KMS-11 (cell line): Measurements from ENCODE around the gene LKAAEAR1.

Experiments
- H2AFZ ChIP-seq: fragments of 200-600 bp; sonication (generic); 2 replicates; pipeline ENCODE4 v1.6.1; 2016; ENCODE audit warnings: antibody characterized with exemption, mixed run types, low read depth
- H3K27ac ChIP-seq: fragments of 200-600 bp; sonication (generic); 2 replicates; pipeline ENCODE4 v1.6.1; 2016; ENCODE audit warnings: mild to moderate bottlenecking, mixed run types
- H3K27me3 ChIP-seq: fragments of 200-600 bp; sonication (generic); 2 replicates; pipeline ENCODE4 v1.6.1; 2017; ENCODE audit warnings: mild to moderate bottlenecking, low read depth, mixed run types, moderate library complexity; ENCODE audit not compliant: insufficient read depth
- H3K36me3 ChIP-seq: fragments of 200-600 bp; sonication (generic); 2 replicates; pipeline ENCODE4 v1.6.1; 2017; ENCODE audit warnings: mild to moderate bottlenecking, mixed run types; ENCODE audit not compliant: insufficient read depth
- H3K4me1 ChIP-seq: fragments of 200-600 bp; sonication (generic); 2 replicates; pipeline ENCODE4 v1.6.1; 2016; ENCODE audit warnings: mild to moderate bottlenecking, low read depth, mixed run types; ENCODE audit not compliant: poor library complexity, severe bottlenecking
- H3K4me2 ChIP-seq: fragments of 200-600 bp; sonication (generic); 2 replicates; pipeline ENCODE4 v1.7.0; 2016; ENCODE audit warnings: mild to moderate bottlenecking, mixed run types
- H3K4me3 ChIP-seq: fragments of 200-600 bp; sonication (generic); IDR thresholded peaks from 2 replicates; pipeline ENCODE4 v1.6.1; 2017; ENCODE audit warnings: low read depth, low read length, mixed read lengths; ENCODE audit not compliant: insufficient read depth
- H3K79me2 ChIP-seq: fragments of 200-600 bp; sonication (generic); 2 replicates; pipeline ENCODE4 v1.6.1; 2016; ENCODE audit warnings: low read depth, mixed run types; ENCODE audit not compliant: insufficient read depth
- H3K9ac ChIP-seq: fragments of 200-600 bp; sonication (generic); 2 replicates; pipeline ENCODE4 v1.6.1; 2016; ENCODE audit warnings: mild to moderate bottlenecking, mixed run types
- H4K20me1 ChIP-seq: fragments of 200-600 bp; sonication (generic); 2 replicates; pipeline ENCODE4 v1.6.1; 2016; ENCODE audit warnings: mild to moderate bottlenecking, mixed run types; ENCODE audit not compliant: insufficient read depth
- CTCF ChIP-seq: fragments of 200-600 bp; sonication (generic); conservative IDR thresholded peaks from 2 replicates; pipeline ENCODE4 v1.6.1; 2017; ENCODE audit warnings: low read depth, mild to moderate bottlenecking, antibody characterized with exemption, low read length, moderate library complexity, mixed read lengths

LKAAEAR1 gene

GRCh38 chr20:64067733-64068307, 16.4 kb downstream of the LKAAEAR1 start:
- Histone ChIP-seq H3K36me3 (no peaks in the 10 kb centered on the region), H3K4me2 (peak overlapping the region; percentile 94; the same call in 1 of the 2 replicates), H3K4me3 (no peak overlapping the region), H3K79me2 (peaks cover 13% of the 10 kb centered on the region; the same call in 1 of the 2 replicates), H4K20me1 (no peaks in the 10 kb centered on the region), H3K9ac (no peak overlapping the region), H3K27me3 (no peaks in the 10 kb centered on the region), H3K4me1 (peaks cover 38% of the 10 kb centered on the region), H2AFZ (no peak overlapping the region), H3K27ac (no peak overlapping the region)
- TF ChIP-seq CTCF = no peak

- Histone ChIP-seq H3K4me3 (no peak overlapping the region), H4K20me1 (no peaks in the 10 kb centered on the region), H3K4me1 (peaks cover 44% of the 10 kb centered on the region), H3K27ac (peak overlapping the region; percentile 95; the same call in 1 of the 2 replicates), H2AFZ (no peak overlapping the region), H3K27me3 (no peaks in the 10 kb centered on the region), H3K4me2 (peak overlapping the region; percentile 94), H3K36me3 (no peaks in the 10 kb centered on the region), H3K79me2 (peaks cover 13% of the 10 kb centered on the region; the same call in 1 of the 2 replicates), H3K9ac (no peak overlapping the region; the same call in 1 of the 2 replicates)
- TF ChIP-seq CTCF = no peak
These were observed 17.1 kb downstream of the LKAAEAR1 start for GRCh38 chr20:64067005-64067632.

GRCh38 chr20:64065974-64066343, 18.2 kb downstream of the LKAAEAR1 start:
- H4K20me1 ChIP-seq = no peaks in the 10 kb centered on the region
- H3K4me3 ChIP-seq = no peak overlapping the region
- H3K4me1 ChIP-seq = peaks cover 45% of the 10 kb centered on the region
- no peaks in the 10 kb centered on the region for H3K27me3 ChIP-seq
- peak overlapping the region; percentile 94 for H3K4me2 ChIP-seq
- no peak overlapping the region for H2AFZ ChIP-seq
- H3K36me3 ChIP-seq = no peaks in the 10 kb centered on the region
- peak overlapping the region; percentile 54; the same call in 1 of the 2 replicates for H3K9ac ChIP-seq
- no peak for TF ChIP-seq CTCF
- H3K27ac ChIP-seq = peak overlapping the region; percentile 95
- H3K79me2 ChIP-seq = peaks cover 13% of the 10 kb centered on the region; the same call in 1 of the 2 replicates

GRCh38 chr20:64065062-64065973, 18.9 kb downstream of the LKAAEAR1 start:
- no peaks in the 10 kb centered on the region for H4K20me1 ChIP-seq
- H3K27ac ChIP-seq = peak overlapping the region; percentile 95
- peak overlapping the region; percentile 94 for H3K4me2 ChIP-seq
- peaks cover 45% of the 10 kb centered on the region for H3K4me1 ChIP-seq
- no peak for TF ChIP-seq CTCF
- peak overlapping the region; percentile 10; the same call in 1 of the 2 replicates for H2AFZ ChIP-seq
- no peak overlapping the region for H3K4me3 ChIP-seq
- peaks cover under 1% of the 10 kb centered on the region; the same call in 1 of the 2 replicates for H3K27me3 ChIP-seq
- H3K36me3 ChIP-seq = no peaks in the 10 kb centered on the region
- peak overlapping the region; percentile 54; the same call in 1 of the 2 replicates for H3K9ac ChIP-seq
- H3K79me2 ChIP-seq = peaks cover 13% of the 10 kb centered on the region; the same call in 1 of the 2 replicates
